Amniotic stem cell (primary cell): ENCODE data around the gene LMTK2.

Source experiments
- DNase-seq: peaks from one replicate; lab custom pipeline; 2025; lab: John Stamatoyannopoulos, UW

The LMTK2 gene

GRCh38 chr7:98137134-98137825 lies 30.6 kb downstream of the LMTK2 start:
- no peak for DNase-seq

GRCh38 chr7:98137826-98138151 lies 31.1 kb downstream of the LMTK2 start:
- no peak for DNase-seq

GRCh38 chr7:98138672-98139071 lies 32.0 kb downstream of the LMTK2 start:
- no peak for DNase-seq

- DNase-seq, result no peak
Measured at GRCh38 chr7:98142658-98143057, 36.0 kb downstream of the LMTK2 start.

- DNase-seq, result no peak
Measured at GRCh38 chr7:98148607-98149006, 41.9 kb downstream of the LMTK2 start.

- DNase-seq, result no peak
Measured at GRCh38 chr7:98149116-98149692, 42.5 kb downstream of the LMTK2 start.

GRCh38 chr7:98151884-98152283 lies 45.2 kb downstream of the LMTK2 start:
- DNase-seq, result no peak

GRCh38 chr7:98156700-98157099 lies 50.0 kb downstream of the LMTK2 start:
- no peak for DNase-seq

GRCh38 chr7:98157761-98158160 lies 51.1 kb downstream of the LMTK2 start:
- no peak for DNase-seq

- DNase-seq, result no peak
Measured at GRCh38 chr7:98162758-98163157, 56.1 kb downstream of the LMTK2 start.

- DNase-seq, result no peak
Measured at GRCh38 chr7:98163269-98163668, 56.6 kb downstream of the LMTK2 start.

GRCh38 chr7:98163704-98164494 lies 57.2 kb downstream of the LMTK2 start:
- DNase-seq, result no peak

- no peak for DNase-seq
Measured at GRCh38 chr7:98165827-98166667, 59.4 kb downstream of the LMTK2 start.

GRCh38 chr7:98166668-98166970 lies 60.0 kb downstream of the LMTK2 start:
- DNase-seq, result no peak

- no peak for DNase-seq
Measured at GRCh38 chr7:98167653-98168052, 61.0 kb downstream of the LMTK2 start.

GRCh38 chr7:98168181-98168903 lies 61.7 kb downstream of the LMTK2 start:
- DNase-seq, result no peak

GRCh38 chr7:98168904-98169621 lies 62.4 kb downstream of the LMTK2 start:
- DNase-seq, result no peak

GRCh38 chr7:98170966-98171365 lies 64.3 kb downstream of the LMTK2 start:
- no peak for DNase-seq

GRCh38 chr7:98171449-98171848 lies 64.8 kb downstream of the LMTK2 start:
- no peak for DNase-seq

GRCh38 chr7:98174334-98175259 lies 67.9 kb downstream of the LMTK2 start:
- DNase-seq, result no peak
